Endothelial cell of umbilical vein (primary cell): ENCODE measurements around the gene CDKN2B-AS1. TPM values are rescaled to one million over a fixed set of nuclear protein-coding genes. Genes with fewer than 3 reads are reported as not detected.

Experiments used
- BruUV-seq: library from RNA; stranded (reverse); fragments of 400-500 nt; replicated peaks from 2 replicates; lab custom pipeline; 2021; lab: Mats Ljungman, UMichigan
- CTCF ChIA-PET: fragments of 300-600, 350-600 bp; sonication (Branson Sonifier 250); formaldehyde crosslinking; loops from one replicate; lab custom pipeline; 2021; ENCODE audit warnings: antibody characterized with exemption, inconsistent platforms; lab: Charles Lee
- POLR2A ChIA-PET: fragments of 300-600, 350-600 bp; sonication (Branson Sonifier 250); formaldehyde crosslinking; loops from one replicate; lab custom pipeline; 2021; ENCODE audit warnings: antibody characterized with exemption, inconsistent platforms; lab: Charles Lee
- DNase-seq: peaks from one replicate; pipeline ENCODE4 v3.0.0-alpha.2; 2011; ENCODE audit warnings: low read depth, low spot score
- FAIRE-seq: peaks from 2 replicates; lab custom pipeline; 2011; peaks lifted over from hg19 to GRCh38; lab: Jason Lieb, UNC
- H2AFZ ChIP-seq: 2 replicates; pipeline ENCODE4 v1.6.0; 2012; ENCODE audit warnings: low read depth, low read length, control low read depth, inconsistent platforms
- H3K27ac ChIP-seq: 2 replicates; pipeline ENCODE4 v1.5.1; 2011; ENCODE audit warnings: low read depth, mild to moderate bottlenecking, control low read depth, low read length, moderate library complexity; ENCODE audit not compliant: insufficient read depth
- H3K27me3 ChIP-seq, 2 experiments: 2 replicates each; pipeline versions ENCODE4 v1.6.0 to v1.6.1; 2011; ENCODE audit warnings: low read length in 2 of 2, mixed read lengths in 1 of 2; ENCODE audit not compliant: control insufficient read depth in 2 of 2, insufficient read depth in 2 of 2
- H3K36me3 ChIP-seq, 2 experiments: 2 replicates in 1 of 2; 3 replicates in 1 of 2; pipeline ENCODE4 v1.5.1; 2011; ENCODE audit warnings: low read length in 2 of 2, mild to moderate bottlenecking in 1 of 2, moderate library complexity in 1 of 2; ENCODE audit not compliant: control insufficient read depth in 2 of 2, insufficient read depth in 2 of 2; ENCODE audit errors: extremely low read depth in 1 of 2
- H3K4me1 ChIP-seq: 3 replicates; pipeline ENCODE4 v1.5.1; 2011; ENCODE audit warnings: mild to moderate bottlenecking, low read length; ENCODE audit not compliant: control insufficient read depth, insufficient read depth; ENCODE audit errors: extremely low read depth
- H3K4me2 ChIP-seq: 2 replicates; pipeline ENCODE4 v1.6.1; 2011; ENCODE audit warnings: low read length, control low read depth, mixed read lengths; ENCODE audit not compliant: insufficient read depth
- H3K4me3 ChIP-seq, 3 experiments: fragments of 200-600 bp in 1 of 3; sonication (generic), shearing (Covaris generic) in 1 of 3; replicated peaks in 1 of 3; 2 replicates each; pipeline ENCODE4 v1.5.1; 2011 to 2016; ENCODE audit warnings: control low read depth in 3 of 3, low read length in 3 of 3, mild to moderate bottlenecking in 2 of 3, inconsistent platforms in 1 of 3, low read depth in 1 of 3, moderate library complexity in 1 of 3; ENCODE audit not compliant: insufficient read depth in 1 of 3
- H3K79me2 ChIP-seq: 2 replicates; pipeline ENCODE4 v1.6.0; 2012; ENCODE audit warnings: low read length, inconsistent platforms; ENCODE audit not compliant: control insufficient read depth, insufficient read depth
- H3K9ac ChIP-seq: replicated peaks from 2 replicates; pipeline ENCODE3; 2011; ENCODE audit warnings: low read length, control low read depth; ENCODE audit not compliant: insufficient read depth; ENCODE audit errors: extremely low read depth
- H3K9me1 ChIP-seq: replicated peaks from 3 replicates; pipeline ENCODE4 v1.6.0; 2011; ENCODE audit warnings: mild to moderate bottlenecking, low read length; ENCODE audit not compliant: control insufficient read depth, insufficient read depth; ENCODE audit errors: extremely low read depth
- H3K9me3 ChIP-seq: replicated peaks from 2 replicates; pipeline ENCODE4 v1.5.1; 2012; ENCODE audit warnings: low read length, inconsistent platforms; ENCODE audit not compliant: control insufficient read depth, insufficient read depth
- H4K20me1 ChIP-seq: replicated peaks from 2 replicates; pipeline ENCODE3; 2011; ENCODE audit warnings: mild to moderate bottlenecking, low read length; ENCODE audit not compliant: control insufficient read depth, insufficient read depth; ENCODE audit errors: extremely low read depth
- CTCF ChIP-seq, 2 donors: IDR thresholded peaks; 1 replicate in 1 of 2; 2 replicates in 1 of 2; pipeline ENCODE4 v1.5.1; 2011; ENCODE audit warnings: low read length in 2 of 2, mild to moderate bottlenecking in 2 of 2, moderate library complexity in 2 of 2, control low read depth in 1 of 2, inconsistent platforms in 1 of 2, low read depth in 1 of 2; ENCODE audit not compliant: insufficient read depth in 1 of 2; ENCODE audit errors: extremely low read depth in 1 of 2
- MYC ChIP-seq: IDR thresholded peaks from one replicate; pipeline ENCODE4 v1.6.1; 2011; ENCODE audit warnings: mild to moderate bottlenecking, low read depth, low read length
- dilution Hi-C: fragments of 300-500 bp; cut with MboI; formaldehyde crosslinking; loops from one replicate; pipeline ENCODE4 v1.15.0; 2019; ENCODE audit warnings: low sequenced_read_pairs; ENCODE audit not compliant: extremely low pct_ligation_motif_present
- intact Hi-C: fragments of 100-400 bp; cut with micrococcal nuclease; formaldehyde crosslinking; loops from one replicate; pipeline ENCODE4 v1.10.0; 2022
- polyA plus RNA-seq, 4 experiments: library from polyadenylated mRNA; depleted of rRNA in 3 of 4; stranded (reverse) in 3 of 4; unstranded in 1 of 4; fragments of >200 nt; gene quantifications; 2 replicates each; pipeline versions ENCODE4 v1.2.1 to v1.2.3, GENCODE V29; 2011 to 2012; ENCODE audit warnings: missing spikeins in 1 of 4
- total RNA-seq: library from RNA; stranded (reverse); gene quantifications from 2 replicates; pipeline ENCODE4 v1.2.3, GENCODE V29; 2021

CDKN2B-AS1 gene
- total and polyA plus RNA-seq, 2 donors (not counting 3 experiments of a cell fraction or from before 2014, with no cell fraction given): 0.44 to 1.9 TPM

GRCh38 chr9:21995006-21995665 is 545 bp downstream of the CDKN2B-AS1 start:
- no peaks in the 10 kb centered on the region for H4K20me1 ChIP-seq
- H3K27me3 ChIP-seq: peaks cover 0 to 2% of the 10 kb centered on the region in 2 experiments
- H3K4me2 ChIP-seq: peak overlapping the region; percentile 80
- intact Hi-C loops (loop anchor here (1.0 kb wide), 2 partner anchors 14 to 181 kb away; partner anchors contain the start of gene CDKN2B), dilution Hi-C loops (no loop called here)
- no peaks in the 10 kb centered on the region for H3K79me2 ChIP-seq
- H2AFZ ChIP-seq: peak overlapping the region; percentile 97
- TSS peak; percentile 42 for BruUV-seq
- peak overlapping the region; percentile 64 to 97 (median 94) for H3K4me3 ChIP-seq
- H3K36me3 ChIP-seq: no peaks in the 10 kb centered on the region
- DNase-seq (peak; percentile 69), FAIRE-seq (peak; percentile 12)
- H3K9me3 ChIP-seq: no peaks in the 10 kb centered on the region
- ChIA-PET POLR2A (interaction anchor here (1.0 to 1.5 kb wide), 2 partner anchors 13 to 183 kb away, joined by 3 to 8 read pairs; partner anchors contain the start of gene CDKN2B), CTCF (interaction anchor here (1.0 to 4.7 kb wide), 15 partner anchors 8 to 249 kb away, joined by 3 to 68 read pairs (median 4); partner anchors contain the start of gene CDKN2B)
- peaks cover 9% of the 10 kb centered on the region for H3K4me1 ChIP-seq
- H3K9me1 ChIP-seq: no peaks in the 10 kb centered on the region
- H3K9ac ChIP-seq: peak overlapping the region; percentile 85
- TF ChIP-seq CTCF (IDR thresholded peaks at IDR 0.05; ENCODE audit: extremely low read depth in 1 of 2, insufficient read depth in 1 of 2, low read depth in 1 of 2, low read length in 2 of 2): peak in 1 of 2 donors; percentile 1
- no peak for TF ChIP-seq MYC
- H3K27ac ChIP-seq: peak overlapping the region; percentile 75
